GM19455 (cell line): Measurements from ENCODE around the gene CD82.

Source experiments
- ATAC-seq: cut with Tn5 transposase; IDR thresholded peaks from one replicate; pipeline ENCODE4 v1.9.1; 2021; ENCODE audit not compliant: unreplicated experiment

CD82 gene

GRCh38 chr11:44614281-44614775 lies 48.9 kb downstream of the CD82 start:
- no peak for ATAC-seq

GRCh38 chr11:44615041-44615755 lies 49.7 kb downstream of the CD82 start:
- ATAC-seq: no peak

GRCh38 chr11:44615913-44616791 lies 50.7 kb downstream of the CD82 start:
- ATAC-seq: no peak

DNA sequence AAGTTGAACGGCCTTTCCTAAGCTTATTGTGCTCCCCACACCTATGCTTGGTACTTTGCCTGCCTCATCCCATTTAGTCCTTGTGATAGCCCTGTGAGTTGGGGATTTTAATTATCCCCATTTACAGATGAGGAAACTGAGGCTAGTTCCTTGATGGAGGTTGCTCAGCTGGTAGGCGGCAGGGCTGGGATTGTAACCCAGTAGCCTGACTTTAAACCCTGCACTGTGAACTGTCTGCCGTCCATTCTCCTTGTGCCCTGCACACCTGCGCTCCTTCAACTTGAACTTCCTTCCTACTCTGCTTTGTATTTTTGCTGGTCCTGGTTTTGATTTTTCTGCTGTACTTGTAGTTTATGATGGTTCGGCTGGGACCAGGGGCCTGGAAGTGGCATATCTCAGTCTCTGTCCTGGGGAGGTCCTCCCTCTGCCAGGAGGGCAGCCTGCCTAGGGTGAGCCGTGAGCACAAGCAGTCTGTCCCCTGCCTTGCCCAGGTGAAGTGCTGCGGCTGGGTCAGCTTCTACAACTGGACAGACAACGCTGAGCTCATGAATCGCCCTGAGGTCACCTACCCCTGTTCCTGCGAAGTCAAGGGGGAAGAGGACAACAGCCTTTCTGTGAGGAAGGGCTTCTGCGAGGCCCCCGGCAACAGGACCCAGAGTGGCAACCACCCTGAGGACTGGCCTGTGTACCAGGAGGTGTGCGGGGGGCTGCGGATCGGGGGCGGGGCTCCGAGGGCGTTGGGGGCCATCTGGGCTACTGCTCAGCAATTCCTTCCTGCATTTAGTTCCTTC lies 52.4 kb downstream of the CD82 start:
- no peak for ATAC-seq

DNA sequence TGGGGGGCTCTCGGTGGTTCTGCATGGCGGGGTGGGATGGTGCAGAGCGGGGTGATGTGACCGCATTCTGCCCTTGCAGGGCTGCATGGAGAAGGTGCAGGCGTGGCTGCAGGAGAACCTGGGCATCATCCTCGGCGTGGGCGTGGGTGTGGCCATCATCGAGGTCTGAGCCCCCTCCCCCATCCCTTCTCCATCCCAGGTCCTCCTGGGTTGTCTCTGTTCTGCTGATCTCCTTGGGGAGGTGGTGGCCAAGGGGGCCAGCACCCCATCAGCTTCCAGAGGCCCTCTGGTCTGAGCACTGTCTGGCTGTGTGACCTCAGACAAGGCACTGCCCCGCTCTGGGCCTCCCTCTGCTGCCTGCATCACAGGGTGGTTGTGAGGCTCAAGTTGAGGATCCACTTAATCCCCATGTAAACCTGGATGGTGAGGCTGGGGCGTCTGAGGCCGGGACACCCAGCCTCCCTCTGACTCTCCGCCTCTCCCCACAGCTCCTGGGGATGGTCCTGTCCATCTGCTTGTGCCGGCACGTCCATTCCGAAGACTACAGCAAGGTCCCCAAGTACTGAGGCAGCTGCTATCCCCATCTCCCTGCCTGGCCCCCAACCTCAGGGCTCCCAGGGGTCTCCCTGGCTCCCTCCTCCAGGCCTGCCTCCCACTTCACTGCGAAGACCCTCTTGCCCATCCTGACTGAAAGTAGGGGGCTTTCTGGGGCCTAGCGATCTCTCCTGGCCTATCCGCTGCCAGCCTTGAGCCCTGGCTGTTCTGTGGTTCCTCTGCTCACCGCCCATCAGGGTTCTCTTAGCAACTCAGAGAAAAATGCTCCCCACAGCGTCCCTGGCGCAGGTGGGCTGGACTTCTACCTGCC lies 53.3 kb downstream of the CD82 start:
- ATAC-seq: no peak

- ATAC-seq: no peak
Measured at GRCh38 chr11:44620328-44620725, 54.9 kb downstream of the CD82 start.

DNA sequence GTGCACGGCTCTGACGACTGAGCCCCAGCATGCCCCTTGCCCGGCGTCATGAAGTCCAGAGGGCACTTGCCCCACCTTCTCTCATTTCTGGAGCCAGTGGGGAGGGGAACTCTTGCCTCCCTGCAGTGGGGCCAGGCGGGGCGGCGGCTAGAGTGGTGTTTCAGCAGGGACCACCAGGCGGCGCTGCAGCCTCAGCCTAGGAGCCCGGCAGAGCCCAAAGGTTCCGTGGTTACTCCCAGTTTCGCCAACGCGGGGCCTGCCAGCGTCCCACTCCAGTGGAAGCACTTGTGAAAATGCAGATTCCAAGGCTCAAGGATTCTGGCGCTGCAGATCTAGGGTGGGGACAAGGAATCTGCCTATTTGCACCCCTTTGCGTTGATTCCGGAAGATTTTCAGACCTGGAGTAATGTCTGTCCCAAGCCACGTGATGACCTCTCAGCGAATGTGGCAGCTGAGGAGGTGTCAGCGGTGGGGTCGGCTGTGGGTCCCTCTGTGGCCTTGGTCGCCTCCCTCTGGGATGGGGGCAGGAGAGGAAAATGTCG lies 55.7 kb downstream of the CD82 start:
- ATAC-seq: no peak

- no peak for ATAC-seq
Measured at GRCh38 chr11:44621784-44622183, 56.3 kb downstream of the CD82 start.

GRCh38 chr11:44622190-44622650 lies 56.8 kb downstream of the CD82 start:
- ATAC-seq: no peak

DNA sequence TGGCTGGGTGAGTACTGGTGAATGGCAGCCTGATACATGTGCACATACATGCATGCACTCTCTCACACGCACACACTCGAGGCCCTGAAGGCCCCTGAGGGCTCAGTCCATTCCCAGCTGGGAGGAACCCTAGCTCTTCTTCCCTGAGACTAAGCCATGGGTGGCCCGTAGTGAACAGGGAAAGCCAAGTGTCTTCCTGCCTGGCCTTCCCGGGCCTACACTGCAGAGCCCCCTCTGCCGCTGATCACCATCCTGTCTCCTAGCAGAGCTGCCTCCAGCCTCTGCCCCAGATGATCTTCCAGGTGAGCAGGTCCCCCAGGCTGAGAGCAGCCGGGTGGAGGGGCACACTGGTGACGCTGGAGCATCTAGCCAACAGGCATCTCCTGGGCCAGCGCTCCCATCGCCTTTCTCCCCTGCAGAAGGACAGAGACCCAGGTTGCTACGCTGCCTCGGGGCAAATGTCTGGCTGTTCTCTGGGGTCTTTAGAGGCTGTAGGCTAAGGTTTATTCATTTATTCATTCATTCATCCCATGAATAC lies 57.3 kb downstream of the CD82 start:
- no peak for ATAC-seq

- ATAC-seq: no peak
Measured at GRCh38 chr11:44623341-44623730, 57.9 kb downstream of the CD82 start.

- ATAC-seq: no peak
Measured at GRCh38 chr11:44623731-44624491, 58.4 kb downstream of the CD82 start.

DNA sequence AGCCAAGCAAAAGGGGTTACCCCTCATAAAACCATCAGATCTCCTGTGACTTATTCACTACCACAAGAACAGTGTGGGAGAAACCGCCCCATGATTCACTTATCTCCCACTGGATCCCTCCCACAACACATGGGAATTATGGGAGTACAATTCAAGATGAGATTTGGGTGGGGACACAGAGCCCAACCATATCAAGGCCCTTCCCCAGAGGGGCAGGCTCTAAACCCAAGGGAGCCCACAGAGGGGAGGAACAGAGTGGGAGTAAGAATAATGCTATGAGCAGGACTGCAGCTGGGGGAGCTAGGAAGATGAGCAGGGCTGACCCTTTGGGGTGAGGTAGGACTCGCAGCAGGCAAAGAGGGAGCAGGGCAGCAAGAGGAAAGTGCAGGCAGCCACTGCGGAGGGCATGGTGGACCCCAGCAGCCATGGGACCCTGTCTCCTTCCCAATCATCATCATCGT lies 59.3 kb downstream of the CD82 start:
- no peak for ATAC-seq

- ATAC-seq: no peak
Measured at GRCh38 chr11:44625759-44626523, 60.5 kb downstream of the CD82 start.

- ATAC-seq: no peak
Measured at GRCh38 chr11:44626645-44627044, 61.2 kb downstream of the CD82 start.

- ATAC-seq: no peak
Measured at GRCh38 chr11:44627165-44627789, 61.8 kb downstream of the CD82 start.

DNA sequence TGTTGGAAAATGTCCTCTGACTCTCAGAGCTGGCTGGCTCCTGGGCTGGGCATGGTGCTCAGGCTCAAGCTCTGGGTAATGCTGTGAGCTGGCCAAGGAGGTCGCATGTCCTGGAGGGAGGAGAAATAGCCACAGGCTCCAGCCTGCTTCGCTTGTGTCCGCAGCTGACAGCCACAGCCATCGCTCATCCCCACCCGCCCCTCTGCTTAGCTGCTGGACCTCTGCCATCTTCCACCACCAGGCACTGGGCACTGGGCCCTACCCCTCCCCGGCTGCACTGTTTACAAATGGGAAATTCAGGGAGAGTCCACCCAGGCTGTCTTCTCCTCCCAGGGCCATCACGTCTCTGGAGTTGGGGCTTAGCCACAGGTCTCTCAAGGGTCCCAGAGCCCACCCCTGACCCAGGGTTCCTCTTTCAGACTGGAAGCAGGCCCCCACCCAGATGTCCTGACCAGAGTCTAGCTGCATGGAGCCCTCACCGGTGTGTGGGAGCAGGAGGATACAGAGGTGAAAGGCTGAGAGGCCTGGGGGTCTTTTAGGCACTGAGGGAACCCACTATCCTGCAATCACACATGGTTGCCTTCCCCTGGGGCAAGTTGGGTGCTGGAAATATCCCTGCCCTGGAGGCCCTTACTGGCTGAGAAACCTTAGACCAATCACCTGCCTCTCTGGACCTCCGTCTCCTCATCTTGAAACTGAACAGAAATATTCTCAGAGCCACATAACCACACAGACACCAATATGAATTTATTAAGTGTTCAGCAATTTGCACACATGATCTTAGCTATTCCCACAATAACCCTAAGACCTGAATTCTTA lies 62.7 kb downstream of the CD82 start:
- ATAC-seq: no peak
